HEK293T (cell line): ENCODE data around the gene PLCH2.

ENCODE experiments used
- CTBP1 ChIP-seq: fragments of 450-650 bp; IDR thresholded peaks from 2 replicates; pipeline ENCODE4 v1.6.1; 2016; ENCODE audit warnings: borderline replicate concordance
- ELF4 ChIP-seq: fragments of 450-650 bp; IDR thresholded peaks from 2 replicates; pipeline ENCODE4 v1.6.1; 2017; ENCODE audit warnings: antibody characterized with exemption
- FOXA1 ChIP-seq: fragments of 450-650 bp; IDR thresholded peaks from 2 replicates; pipeline ENCODE4 v1.6.1; 2016; ENCODE audit warnings: mild to moderate bottlenecking
- FOXK2 ChIP-seq: fragments of 450-650 bp; IDR thresholded peaks from 2 replicates; pipeline ENCODE4 v1.6.1; 2016; ENCODE audit warnings: mild to moderate bottlenecking
- L3MBTL2 ChIP-seq: fragments of 450-650 bp; conservative IDR thresholded peaks from 2 replicates; pipeline ENCODE4 v1.6.1; 2016; ENCODE audit warnings: mild to moderate bottlenecking
- LEF1 ChIP-seq: fragments of 450-650 bp; IDR thresholded peaks from 2 replicates; pipeline ENCODE4 v1.6.1; 2017; ENCODE audit warnings: mild to moderate bottlenecking, borderline replicate concordance

DNA sequence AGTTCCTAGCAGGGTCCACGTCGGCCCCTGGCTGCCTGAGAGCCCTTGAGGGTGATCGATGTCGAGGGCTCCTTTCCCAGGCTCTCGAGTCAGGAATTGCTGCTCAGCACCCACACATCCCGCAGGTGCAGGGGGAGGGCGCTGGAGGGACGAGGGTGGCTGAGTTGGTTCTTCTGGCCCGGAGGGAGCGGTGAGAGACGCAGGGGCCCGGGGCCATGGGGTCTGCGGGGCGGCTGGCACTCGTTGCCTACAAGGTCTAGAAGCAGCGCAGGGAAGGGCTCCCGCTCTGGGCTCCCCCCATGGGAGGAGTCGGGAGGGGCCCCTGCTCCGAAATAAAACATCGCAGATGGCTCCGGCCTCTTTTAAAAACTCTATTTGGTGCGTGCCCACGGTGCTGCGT, 32.1 kb downstream of the PLCH2 start:
- TF ChIP-seq FOXA1 = no peak
- no peak for TF ChIP-seq CTBP1
- TF ChIP-seq ELF4 = no peak
- no peak for TF ChIP-seq L3MBTL2
- no peak for TF ChIP-seq FOXK2
- TF ChIP-seq LEF1 = no peak
